H7 (cell line): ENCODE data around the gene RNF213. TPM values are rescaled to one million over a fixed set of nuclear protein-coding genes. Genes with fewer than 3 reads are reported as not detected.
"Not testable (repeated sequence)": the region's sequence is repeated elsewhere in the genome, so short reads cannot be mapped to it uniquely, and the experiment has no call there.

Source experiments
- DNase-seq: peaks from one replicate; pipeline ENCODE4 v3.0.0; 2012
- H3K27me3 ChIP-seq: 2 replicates; pipeline ENCODE4 v1.6.0; 2011; ENCODE audit warnings: mild to moderate bottlenecking, low read length; ENCODE audit not compliant: control insufficient read depth, insufficient read depth
- H3K36me3 ChIP-seq: replicated peaks from 2 replicates; pipeline ENCODE4 v1.5.1; 2011; ENCODE audit warnings: low read length; ENCODE audit not compliant: control insufficient read depth, insufficient read depth
- H3K4me3 ChIP-seq: 2 replicates; pipeline ENCODE4 v1.5.1; 2011; ENCODE audit warnings: low read depth, mild to moderate bottlenecking, control low read depth, low read length, moderate library complexity; ENCODE audit not compliant: insufficient read depth
- total RNA-seq: library from RNA; depleted of rRNA; stranded (reverse); fragments of >200 nt; shearing (Covaris generic); gene quantifications from 2 replicates; pipeline ENCODE4 v1.2.3, GENCODE V29; 2014

The RNF213 gene
- total RNA-seq, 1 experiment from 2014 or later: 29.4 TPM

- DNase-seq: no peak
- Histone ChIP-seq H3K27me3 (no peaks in the 10 kb centered on the region), H3K4me3 (no peak overlapping the region), H3K36me3 (peaks cover 20% of the 10 kb centered on the region)
These were observed 34.9 kb downstream of the RNF213 start for GRCh38 chr17:80295559-80295958.

- no peaks in the 10 kb centered on the region for H3K27me3 ChIP-seq
- peaks cover 18% of the 10 kb centered on the region for H3K36me3 ChIP-seq
- no peak for DNase-seq
- H3K4me3 ChIP-seq: no peak overlapping the region
These were observed 35.6 kb downstream of the RNF213 start for GRCh38 chr17:80296221-80296620.

GRCh38 chr17:80297996-80298560 is 37.4 kb downstream of the RNF213 start:
- Histone ChIP-seq H3K4me3 (no peak overlapping the region), H3K27me3 (no peaks in the 10 kb centered on the region), H3K36me3 (peaks cover 14% of the 10 kb centered on the region)
- no peak for DNase-seq

GRCh38 chr17:80299350-80300100 is 38.9 kb downstream of the RNF213 start:
- H3K27me3 ChIP-seq, H3K4me3 ChIP-seq, DNase-seq: not testable (repeated sequence)
- peaks cover 14% of the 10 kb centered on the region for H3K36me3 ChIP-seq

- not testable (repeated sequence) for H3K27me3 ChIP-seq, DNase-seq, H3K4me3 ChIP-seq
- peaks cover 11% of the 10 kb centered on the region for H3K36me3 ChIP-seq
These were observed 40.1 kb downstream of the RNF213 start for GRCh38 chr17:80300756-80301155.

GRCh38 chr17:80303824-80304223 is 43.2 kb downstream of the RNF213 start:
- Histone ChIP-seq H3K4me3 (no peak overlapping the region), H3K27me3 (no peaks in the 10 kb centered on the region), H3K36me3 (peaks cover 12% of the 10 kb centered on the region)
- DNase-seq: no peak

GRCh38 chr17:80307994-80308691 is 47.5 kb downstream of the RNF213 start:
- Histone ChIP-seq H3K27me3 (no peaks in the 10 kb centered on the region), H3K36me3 (peaks cover 15% of the 10 kb centered on the region), H3K4me3 (no peak overlapping the region)
- DNase-seq: no peak

DNA sequence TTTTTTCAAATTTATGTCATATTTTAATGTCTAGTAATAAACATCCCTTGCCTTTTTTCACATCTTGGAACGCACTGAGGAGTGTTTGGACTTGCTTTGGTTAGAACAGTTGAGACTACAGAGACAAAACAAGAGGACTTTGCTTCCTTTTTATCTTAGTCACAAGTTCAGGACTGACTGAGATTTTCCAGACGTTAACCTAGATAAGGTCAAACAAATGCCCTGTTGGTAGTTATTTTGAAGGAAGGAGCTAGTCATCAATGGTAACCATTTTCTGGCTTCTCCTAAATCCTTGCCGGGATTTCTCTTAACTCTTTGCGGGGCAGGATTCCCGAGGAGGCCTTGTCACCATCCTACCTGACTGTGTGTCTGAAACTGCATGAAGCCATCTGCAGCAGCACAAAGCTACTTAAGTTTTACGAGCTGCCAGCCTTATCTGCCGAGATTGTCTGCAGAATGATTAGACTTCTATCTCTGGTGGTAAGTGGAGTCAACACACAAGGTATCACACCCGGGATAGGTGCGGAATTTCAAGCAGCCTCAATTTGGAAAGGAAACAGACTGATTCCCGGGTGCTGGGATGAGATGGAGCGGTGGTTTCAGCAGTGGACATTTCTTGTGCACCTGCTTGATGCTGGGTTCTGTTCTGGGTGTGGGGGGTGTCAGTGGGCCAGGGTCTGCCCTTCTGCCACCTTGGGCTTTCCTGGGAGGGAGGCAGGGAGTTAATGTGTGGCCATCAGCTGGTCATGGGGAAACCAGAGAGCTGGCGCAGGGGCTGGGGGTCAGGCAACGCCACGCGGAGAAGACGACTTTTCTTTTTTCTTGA is 48.3 kb downstream of the RNF213 start:
- no peak overlapping the region for H3K4me3 ChIP-seq
- no peaks in the 10 kb centered on the region for H3K27me3 ChIP-seq
- H3K36me3 ChIP-seq: peaks cover 15% of the 10 kb centered on the region
- DNase-seq: no peak

DNA sequence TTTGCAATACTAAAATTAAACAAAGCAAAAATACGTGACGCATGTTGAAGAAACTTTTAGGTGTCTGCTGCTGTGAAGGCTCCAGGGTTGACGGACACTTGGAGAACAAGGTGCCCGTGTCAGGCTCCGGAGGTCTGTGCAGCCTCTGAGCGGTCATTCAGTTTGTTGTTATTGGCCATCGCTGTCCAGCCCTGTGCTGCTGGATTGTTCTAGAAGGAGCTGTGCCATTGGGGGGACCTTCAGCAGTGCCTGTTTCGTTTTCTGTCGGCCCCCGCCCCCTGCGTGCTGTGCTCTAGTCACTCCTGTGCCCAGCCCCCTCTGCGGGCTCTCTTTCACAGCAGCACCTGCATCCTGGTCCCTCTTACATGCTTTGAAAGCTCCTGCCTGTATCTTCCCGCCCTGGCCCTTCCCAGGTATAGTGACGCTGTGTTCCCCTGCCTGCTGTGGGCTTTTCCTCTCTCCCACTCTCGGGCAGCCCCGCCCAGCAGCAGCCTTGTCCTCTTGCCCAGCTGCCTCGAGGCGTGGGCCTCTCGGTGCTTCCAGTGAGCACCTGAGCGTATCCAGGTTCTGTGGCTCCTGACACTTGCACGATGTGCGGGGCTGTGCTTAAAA is 50.7 kb downstream of the RNF213 start:
- Histone ChIP-seq H3K27me3 (no peaks in the 10 kb centered on the region), H3K36me3 (peaks cover 8% of the 10 kb centered on the region), H3K4me3 (no peak overlapping the region)
- DNase-seq: no peak

- H3K27me3 ChIP-seq: no peaks in the 10 kb centered on the region
- no peak overlapping the region for H3K4me3 ChIP-seq
- H3K36me3 ChIP-seq: peaks cover 7% of the 10 kb centered on the region
- no peak for DNase-seq
These were observed 52.0 kb downstream of the RNF213 start for GRCh38 chr17:80312621-80313135.

DNA sequence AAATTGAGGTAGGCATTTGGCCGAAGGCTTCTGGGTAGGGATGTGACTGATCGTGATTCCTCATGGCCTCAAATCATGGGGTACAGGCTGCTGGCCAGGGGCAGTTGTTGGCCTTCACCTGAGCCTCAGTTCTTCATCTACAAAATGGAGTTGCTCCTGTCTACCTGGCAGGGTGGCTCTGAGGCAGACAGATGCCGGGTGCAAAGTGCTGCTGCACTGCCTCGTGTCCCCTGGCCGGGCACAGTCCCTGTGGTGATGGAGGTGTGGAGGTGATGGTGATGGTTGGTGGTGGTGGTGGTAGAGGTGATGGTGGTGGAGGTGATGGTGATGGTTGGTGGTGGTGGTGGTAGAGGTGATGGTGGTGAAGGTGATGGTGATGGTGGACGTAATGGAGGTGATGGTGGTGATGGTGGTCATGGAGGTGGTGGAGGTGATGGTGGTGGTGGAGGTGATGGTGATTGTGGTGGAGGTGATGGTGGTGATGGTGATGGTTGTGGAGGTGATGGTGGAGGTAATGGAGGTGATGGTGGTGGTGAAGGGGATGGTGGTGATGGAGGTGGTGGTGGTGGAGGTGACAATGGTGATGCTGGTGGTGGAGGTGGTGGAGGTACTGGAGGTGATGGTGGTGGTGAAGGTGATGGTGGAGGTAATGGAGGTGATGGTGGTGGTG is 52.6 kb downstream of the RNF213 start:
- Histone ChIP-seq H3K36me3 (peaks cover 6% of the 10 kb centered on the region), H3K4me3 (no peak overlapping the region), H3K27me3 (no peaks in the 10 kb centered on the region)
- no peak for DNase-seq

DNA sequence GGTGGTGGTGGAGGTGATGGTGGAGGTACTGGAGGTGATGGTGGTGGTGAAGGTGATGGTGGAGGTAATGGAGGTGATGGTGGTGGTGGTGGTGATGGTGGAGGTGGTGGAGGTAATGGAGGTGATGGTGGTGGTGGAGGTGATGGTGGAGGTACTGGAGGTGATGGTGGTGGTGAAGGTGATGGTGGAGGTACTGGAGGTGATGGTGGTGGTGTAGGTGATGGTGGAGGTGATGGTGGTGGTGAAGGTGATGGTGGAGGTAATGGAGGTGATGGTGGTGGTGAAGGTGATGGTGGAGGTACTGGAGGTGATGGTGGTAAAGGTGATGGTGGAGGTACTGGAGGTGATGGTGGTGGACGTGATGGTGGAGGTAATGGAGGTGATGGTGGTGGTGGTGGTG is 53.3 kb downstream of the RNF213 start:
- not testable (repeated sequence) for DNase-seq, H3K4me3 ChIP-seq, H3K36me3 ChIP-seq, H3K27me3 ChIP-seq

DNA sequence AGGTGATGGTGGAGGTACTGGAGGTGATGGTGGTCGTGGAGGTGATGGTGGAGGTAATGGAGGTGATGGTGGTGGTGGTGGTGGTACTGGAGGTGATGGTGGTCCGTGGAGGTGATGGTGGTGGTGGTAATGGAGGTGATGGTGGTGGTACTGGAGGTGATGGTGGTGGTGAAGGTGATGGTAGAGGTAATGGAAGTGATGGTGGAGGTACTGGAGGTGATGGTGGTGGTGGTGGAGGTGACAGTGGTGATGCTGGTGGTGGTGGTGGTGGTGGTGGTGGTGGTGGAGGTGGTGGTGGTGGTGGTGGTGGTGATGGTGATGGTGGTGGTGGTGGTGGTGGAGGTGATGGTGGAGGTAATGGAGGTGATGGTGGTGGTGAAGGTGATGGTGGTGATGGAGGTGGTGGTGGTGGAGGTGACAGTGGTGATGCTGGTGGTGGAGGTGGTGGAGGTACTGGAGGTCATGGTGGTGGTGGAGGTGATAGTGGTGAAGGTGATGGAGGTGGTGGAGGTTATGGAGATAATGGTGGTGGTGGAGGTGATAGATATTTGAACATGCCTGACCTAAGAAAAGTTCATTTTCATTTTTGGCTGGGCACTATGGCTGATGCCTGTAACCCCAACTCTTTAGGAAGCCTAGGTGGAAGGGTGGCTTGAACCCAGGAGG is 55.0 kb downstream of the RNF213 start:
- no peak overlapping the region for H3K4me3 ChIP-seq
- DNase-seq: no peak
- peaks cover 10% of the 10 kb centered on the region for H3K36me3 ChIP-seq
- no peaks in the 10 kb centered on the region for H3K27me3 ChIP-seq
